Stomach (tissue), 4 donors: Measurements from ENCODE around the gene TMEM135.

Experiments
- POLR2AphosphoS5 ChIP-seq, 3 donors: sonication (generic); formaldehyde crosslinking; IDR thresholded peaks; one replicate each; pipeline ENCODE4 v1.6.1; 2016; ENCODE audit warnings: antibody characterized with exemption in 3 of 3
- TF ChIP-seq, protein P1 (sequence below), 7 experiments: fragments of 450-650 bp in 4 of 7; fragments of 200-600 bp in 3 of 7; sonication (generic) in 3 of 7; IDR thresholded peaks; one replicate each; pipeline ENCODE4 v1.5.1; 2016 to 2019; ENCODE audit warnings: antibody characterized with exemption in 7 of 7, control low read depth in 2 of 7, mild to moderate bottlenecking in 1 of 7

DNA sequence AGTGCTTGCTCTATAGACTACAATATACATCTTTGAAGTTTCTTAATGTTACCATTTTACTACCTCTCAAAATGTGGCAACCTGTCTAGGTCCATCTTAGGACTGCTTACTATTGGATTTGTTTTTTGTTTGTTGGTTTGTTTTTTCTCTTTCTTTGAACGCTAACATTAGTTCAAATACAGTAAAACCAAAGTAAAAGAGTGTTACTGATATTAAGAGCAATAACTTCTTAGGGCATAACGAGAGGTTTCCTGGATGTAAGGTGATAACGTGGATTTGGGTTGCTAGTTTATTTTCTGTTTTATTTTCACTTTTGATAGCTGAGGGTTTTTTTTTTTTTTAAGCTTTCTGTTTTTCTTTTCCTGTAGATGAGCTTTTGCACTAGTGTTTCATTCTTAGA, 43.6 kb downstream of the TMEM135 start:
- TF ChIP-seq, protein P1, sequence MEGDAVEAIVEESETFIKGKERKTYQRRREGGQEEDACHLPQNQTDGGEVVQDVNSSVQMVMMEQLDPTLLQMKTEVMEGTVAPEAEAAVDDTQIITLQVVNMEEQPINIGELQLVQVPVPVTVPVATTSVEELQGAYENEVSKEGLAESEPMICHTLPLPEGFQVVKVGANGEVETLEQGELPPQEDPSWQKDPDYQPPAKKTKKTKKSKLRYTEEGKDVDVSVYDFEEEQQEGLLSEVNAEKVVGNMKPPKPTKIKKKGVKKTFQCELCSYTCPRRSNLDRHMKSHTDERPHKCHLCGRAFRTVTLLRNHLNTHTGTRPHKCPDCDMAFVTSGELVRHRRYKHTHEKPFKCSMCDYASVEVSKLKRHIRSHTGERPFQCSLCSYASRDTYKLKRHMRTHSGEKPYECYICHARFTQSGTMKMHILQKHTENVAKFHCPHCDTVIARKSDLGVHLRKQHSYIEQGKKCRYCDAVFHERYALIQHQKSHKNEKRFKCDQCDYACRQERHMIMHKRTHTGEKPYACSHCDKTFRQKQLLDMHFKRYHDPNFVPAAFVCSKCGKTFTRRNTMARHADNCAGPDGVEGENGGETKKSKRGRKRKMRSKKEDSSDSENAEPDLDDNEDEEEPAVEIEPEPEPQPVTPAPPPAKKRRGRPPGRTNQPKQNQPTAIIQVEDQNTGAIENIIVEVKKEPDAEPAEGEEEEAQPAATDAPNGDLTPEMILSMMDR (IDR thresholded peaks at IDR 0.05) = no peak
- no peak for TF ChIP-seq POLR2AphosphoS5 (IDR thresholded peaks at IDR 0.05)
